DMS53 treated with DMSO at 0.1 percent for 48 hours (cell line): ENCODE results near the gene NPHP1.
A peak's percentile ranks its signal among the peaks of the same experiment; 100 is the strongest.
"Not testable (repeated sequence)": the region's sequence is repeated elsewhere in the genome, so short reads cannot be mapped to it uniquely, and the experiment has no call there.

Experiments used
- DNase-seq: peaks from one replicate; lab custom pipeline; 2025; ENCODE audit not compliant: unreplicated experiment; lab: John Stamatoyannopoulos, UW

NPHP1 gene

GRCh38 chr2:110198016-110198415 is 6.8 kb downstream of the NPHP1 start:
- DNase-seq, result no peak

DNA sequence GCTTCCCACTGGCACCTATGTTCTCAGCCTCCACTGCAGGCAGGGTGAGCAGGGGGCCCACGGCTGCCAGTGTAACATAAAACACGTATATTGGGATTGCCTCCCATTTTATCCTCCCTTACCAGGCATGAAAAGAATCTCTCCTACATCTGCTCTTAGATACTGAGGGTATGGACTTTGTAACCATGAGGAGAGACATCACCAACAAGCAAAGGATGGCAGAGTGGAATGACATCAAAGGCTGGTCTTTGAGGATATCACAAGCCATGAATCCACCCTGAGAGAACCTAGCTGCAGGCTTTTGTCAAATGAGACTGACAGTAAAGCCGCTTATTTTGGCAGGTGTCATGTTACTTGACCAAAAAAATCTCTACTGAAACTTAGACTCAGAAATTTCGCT is 7.4 kb downstream of the NPHP1 start:
- DNase-seq, result no peak

GRCh38 chr2:110190169-110190568 is 14.6 kb downstream of the NPHP1 start:
- DNase-seq, result not testable (repeated sequence)

- DNase-seq, result no peak
These were observed 22.4 kb downstream of the NPHP1 start for GRCh38 chr2:110182449-110182848.

DNA sequence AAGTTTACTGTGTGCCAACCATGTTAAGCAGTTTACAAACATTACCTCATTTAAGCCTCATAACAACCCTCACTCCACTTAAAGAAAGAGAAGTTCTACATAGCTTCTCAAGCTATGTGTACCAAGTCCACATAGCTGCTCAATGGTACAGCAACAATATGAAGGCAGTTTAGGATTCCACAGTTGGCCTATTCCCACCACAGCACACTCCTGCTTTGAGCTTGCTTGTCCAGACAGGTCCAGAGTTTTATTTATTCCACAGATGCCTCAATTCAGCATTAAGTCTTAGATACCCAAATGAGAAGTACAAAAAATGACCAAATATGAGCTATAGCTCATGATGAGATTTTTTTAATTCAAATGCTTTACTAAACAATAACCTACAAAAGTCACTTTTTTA is 24.8 kb downstream of the NPHP1 start:
- DNase-seq, result no peak

GRCh38 chr2:110173523-110173922 is 31.3 kb downstream of the NPHP1 start:
- peak; percentile 91 for DNase-seq

- DNase-seq, result no peak
These were observed 32.3 kb downstream of the NPHP1 start for GRCh38 chr2:110172506-110172905.

GRCh38 chr2:110170102-110170501 is 34.7 kb downstream of the NPHP1 start:
- no peak for DNase-seq

DNA sequence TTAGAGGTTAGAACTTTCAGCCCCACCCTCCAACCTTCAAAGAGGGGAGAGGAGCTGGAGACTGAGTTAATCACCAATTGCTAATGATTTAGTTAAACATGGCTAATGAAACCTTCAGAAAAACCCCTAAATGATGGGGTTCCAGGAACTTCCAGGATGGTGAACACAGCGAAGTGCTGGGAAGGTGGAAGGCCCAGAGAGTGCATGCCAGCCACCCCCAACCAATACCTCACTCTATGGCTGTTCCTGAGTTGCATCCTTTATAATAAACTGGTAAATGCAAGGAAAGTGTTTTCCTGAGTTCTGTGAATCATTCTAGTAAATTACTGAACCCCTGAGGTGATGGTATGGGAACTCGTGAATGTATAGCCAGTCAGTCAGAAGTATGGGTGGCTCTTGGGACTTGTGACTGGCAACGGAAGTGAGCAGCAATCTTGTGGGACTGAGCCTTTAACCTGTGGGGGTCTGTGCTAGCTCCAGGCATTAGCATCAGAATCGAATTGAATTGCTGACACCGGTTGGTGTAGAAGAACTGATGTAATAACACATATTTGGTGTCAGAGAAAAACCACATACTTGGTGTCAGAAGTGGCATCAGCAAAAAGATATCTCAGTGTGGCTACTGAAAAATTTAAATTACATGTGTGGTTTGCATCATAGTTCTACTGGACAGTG is 37.4 kb downstream of the NPHP1 start:
- no peak for DNase-seq

DNA sequence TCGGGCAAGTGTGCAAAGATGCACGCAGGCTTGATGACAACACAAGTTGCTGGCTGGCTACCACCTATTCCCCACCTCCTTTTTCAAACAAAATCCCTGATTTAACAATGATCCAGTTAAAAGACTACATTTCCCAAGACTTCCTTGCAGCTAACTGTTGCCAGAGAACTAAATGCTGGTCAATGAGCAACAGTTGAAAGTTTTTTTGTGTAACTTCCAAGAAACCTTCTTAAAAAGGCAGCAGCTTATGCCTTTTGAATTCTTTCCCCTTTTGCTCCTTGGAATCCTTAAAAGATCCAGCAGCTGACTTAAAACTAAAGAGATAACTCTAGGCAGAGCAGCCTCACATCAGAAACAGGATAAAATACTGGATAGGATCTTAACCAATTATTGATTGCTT is 38.5 kb downstream of the NPHP1 start:
- DNase-seq, result no peak

DNA sequence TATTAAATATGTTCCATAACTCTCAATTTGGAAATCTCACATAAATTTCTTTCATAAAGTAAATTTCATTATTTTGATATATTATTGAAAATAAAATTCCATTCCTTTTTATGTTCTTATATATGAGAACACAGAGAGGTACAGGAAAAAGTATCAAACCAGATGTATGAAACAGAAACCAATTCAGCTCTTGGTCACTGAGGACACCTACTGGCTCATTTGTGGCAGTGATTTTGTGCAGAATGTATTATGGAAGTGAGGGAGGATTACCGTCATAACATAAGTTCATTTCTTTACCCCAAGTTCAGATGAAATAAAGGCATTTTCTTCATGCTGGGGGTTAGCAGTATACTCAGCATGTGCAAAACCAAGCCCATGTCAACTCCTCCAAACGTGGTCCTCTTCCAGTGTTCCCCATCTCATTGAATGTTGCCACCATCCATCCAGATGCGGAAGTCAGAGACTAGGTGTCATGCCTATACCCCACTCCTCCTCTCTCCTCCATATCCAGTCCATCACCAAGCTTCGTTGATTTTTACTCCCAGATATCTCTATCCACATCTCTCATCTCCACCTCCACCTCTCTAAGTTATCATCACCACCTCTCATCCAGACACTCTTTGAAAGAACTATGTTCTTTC is 47.5 kb downstream of the NPHP1 start:
- peak; percentile 70 for DNase-seq

DNA sequence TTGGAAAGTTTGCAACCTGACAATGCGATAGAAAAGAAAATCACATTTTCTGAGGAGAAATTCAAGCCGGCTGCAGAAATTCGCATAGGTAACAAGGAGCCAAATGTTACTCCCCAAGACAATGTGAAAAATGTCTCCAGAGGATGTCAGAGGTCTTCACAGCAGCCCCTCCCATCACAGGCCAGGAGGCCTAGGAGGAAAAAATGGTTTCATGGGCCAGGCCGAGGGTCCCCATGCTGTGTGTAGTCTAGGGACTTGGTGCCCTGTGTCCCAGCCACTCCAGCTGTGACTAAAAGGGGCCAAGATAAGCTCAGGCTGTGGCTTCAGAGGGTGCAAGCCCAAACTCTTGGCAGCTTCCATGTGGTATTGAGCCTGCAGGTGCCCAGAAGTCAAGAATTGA is 50.0 kb downstream of the NPHP1 start:
- not testable (repeated sequence) for DNase-seq

DNA sequence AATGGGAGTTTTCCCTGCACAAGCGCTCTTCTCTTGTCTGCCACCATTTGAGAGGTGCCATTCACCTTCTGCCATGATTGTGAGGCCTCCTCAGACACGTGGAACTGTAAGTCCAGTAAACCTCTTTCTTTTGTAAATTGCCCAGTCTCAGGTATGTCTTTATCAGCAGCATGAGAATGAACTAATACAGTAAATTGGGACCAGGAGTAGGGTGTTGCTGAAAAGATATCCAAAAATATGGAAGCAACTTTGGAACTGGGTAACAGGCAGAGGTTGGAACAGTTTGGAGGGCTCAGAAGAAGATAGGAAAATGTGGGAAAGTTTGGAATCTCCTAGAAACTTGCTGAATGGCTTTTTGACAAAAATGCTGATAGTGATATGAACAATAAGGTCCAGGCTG is 50.6 kb downstream of the NPHP1 start:
- not testable (repeated sequence) for DNase-seq

- no peak for DNase-seq
These were observed 51.4 kb downstream of the NPHP1 start for GRCh38 chr2:110153416-110153815.

DNA sequence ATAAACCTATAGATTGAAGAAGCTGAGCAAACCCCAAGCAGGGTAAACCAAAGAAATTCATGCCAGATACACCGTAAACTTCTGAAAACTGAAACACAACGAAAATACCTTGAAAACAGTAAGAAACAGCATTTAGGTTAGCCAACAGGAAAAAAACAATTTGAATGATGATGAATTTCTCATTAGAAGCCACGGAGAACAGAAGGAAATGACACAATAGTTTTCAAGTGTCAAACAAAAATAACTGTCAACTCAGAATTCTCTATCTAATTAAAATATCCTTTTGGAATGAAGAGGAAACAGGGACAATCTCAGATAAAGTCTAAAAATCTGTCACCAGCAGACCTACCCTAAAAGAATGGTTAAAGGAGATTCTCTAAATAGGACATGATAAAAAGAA is 51.9 kb downstream of the NPHP1 start:
- DNase-seq, result no peak

DNA sequence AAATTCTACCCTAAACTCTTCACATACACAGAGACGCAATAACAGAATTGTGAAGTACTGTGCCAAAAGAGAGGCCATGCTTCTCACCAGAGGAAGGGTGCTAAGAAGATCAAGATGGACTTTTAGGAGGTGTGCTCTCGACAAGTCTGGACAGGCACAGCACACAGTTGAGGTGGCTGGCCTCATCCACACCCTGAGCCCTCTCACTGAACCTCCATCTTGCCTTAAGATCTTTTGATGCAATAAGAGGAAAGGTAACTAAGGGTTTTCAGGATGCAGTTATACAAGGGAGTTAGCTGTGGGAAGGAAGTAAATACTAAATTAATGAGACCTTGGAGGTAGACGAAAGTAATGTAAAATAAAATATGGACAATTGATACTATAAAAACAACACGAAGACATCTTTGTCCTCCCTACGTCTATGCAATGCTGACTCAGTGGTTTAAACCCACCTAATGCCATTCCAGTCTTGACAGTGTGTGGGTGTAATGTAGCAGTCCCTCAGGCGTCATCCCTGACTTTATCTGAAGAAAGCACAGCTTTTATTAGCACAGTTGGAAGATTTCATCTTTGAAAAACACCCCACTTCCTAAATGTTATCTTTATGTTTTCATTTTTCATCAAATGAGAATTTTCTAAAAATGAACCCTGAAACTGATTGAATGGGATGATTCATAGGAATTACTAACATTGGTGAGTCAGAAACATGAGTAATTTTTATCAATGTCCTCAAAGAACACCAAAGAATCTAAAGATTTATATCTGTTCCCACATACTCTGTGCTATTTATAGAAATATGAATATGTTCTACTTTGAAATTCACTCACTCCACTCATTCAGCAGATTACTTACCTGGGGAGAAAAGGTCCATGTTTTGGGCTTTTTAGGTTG is 55.2 kb downstream of the NPHP1 start:
- DNase-seq, result no peak

DNA sequence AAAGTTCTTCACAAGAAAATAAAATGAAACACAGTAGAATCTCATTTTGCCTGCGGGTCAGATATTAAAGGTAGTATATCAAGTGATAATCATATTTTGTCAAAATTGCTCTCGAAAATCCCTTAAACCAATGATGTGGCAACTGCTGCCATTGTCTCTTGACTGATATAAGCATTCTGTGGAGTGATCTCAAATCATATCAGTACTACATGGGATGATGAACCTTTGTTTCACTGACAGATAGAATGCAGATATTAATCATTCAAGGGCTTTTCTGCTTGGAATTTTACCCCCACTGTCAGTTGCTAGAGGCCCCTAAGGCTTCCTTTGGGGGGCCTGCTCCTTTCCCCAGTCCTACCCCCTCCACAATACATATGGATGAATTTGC is 57.9 kb downstream of the NPHP1 start:
- DNase-seq, result no peak

DNA sequence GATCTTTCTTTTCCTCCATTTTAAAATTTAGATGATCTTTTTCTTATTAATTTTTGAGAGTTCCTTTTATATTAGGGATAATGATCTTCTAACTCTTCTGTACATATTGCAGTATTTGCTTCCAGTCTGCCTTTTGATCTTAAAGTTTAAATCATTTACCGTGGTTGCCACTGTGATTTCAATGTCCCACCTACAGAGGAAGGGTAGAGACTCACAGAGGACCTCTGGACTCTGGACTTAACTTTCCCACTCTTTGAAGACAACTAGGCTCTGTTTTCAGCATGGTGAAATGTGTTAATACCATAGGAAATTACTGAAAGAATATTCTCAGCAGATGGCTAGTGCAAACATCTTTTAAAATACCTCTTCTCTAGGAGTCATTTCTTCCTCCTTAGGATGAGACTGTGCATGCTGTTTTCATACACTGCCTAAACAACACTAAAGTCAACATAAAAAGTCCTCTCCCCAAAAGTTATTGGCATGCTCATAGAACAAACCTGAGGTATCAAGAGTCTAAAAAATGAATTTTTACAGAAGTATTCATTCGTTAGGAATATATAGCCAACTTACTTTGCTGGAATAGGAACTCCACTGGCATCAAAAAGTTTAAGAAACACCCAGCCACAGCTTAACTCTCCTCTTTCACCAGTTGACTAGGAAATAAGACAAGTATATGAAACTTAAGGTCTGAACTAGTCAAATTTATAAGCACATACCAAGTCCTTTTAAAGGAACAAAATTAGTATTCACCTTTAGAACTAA is 58.4 kb downstream of the NPHP1 start:
- DNase-seq, result no peak

- no peak for DNase-seq
These were observed 60.8 kb downstream of the NPHP1 start for GRCh38 chr2:110143982-110144381.

- no peak for DNase-seq
These were observed 64.4 kb downstream of the NPHP1 start for GRCh38 chr2:110140401-110140800.

GRCh38 chr2:110134025-110134424 is 70.8 kb downstream of the NPHP1 start:
- no peak for DNase-seq
